WI38 (cell line): ENCODE results near the gene GALK2.
"Not testable (repeated sequence)": the region's sequence is repeated elsewhere in the genome, so short reads cannot be mapped to it uniquely, and the experiment has no call there.

Source experiments
- H3K4me3 ChIP-seq: 2 replicates; pipeline ENCODE4 v1.5.1; 2011; ENCODE audit warnings: low read depth, mild to moderate bottlenecking, control low read depth, low read length
- CTCF ChIP-seq: IDR thresholded peaks from 2 replicates; pipeline ENCODE4 v1.5.1; 2012; ENCODE audit warnings: low read depth, mild to moderate bottlenecking, control low read depth, low read length

GALK2 gene

GRCh38 chr15:49343546-49343945 lies 173.5 kb downstream of the GALK2 start:
- no peak for TF ChIP-seq CTCF

GRCh38 chr15:49354439-49354838 lies 184.4 kb downstream of the GALK2 start:
- H3K4me3 ChIP-seq: not testable (repeated sequence)

More at GRCh38 chr15:49343546-49343945, 173.5 kb downstream of the GALK2 start:
- no peak overlapping the region for H3K4me3 ChIP-seq

GRCh38 chr15:49361370-49361769 lies 191.3 kb downstream of the GALK2 start:
- TF ChIP-seq CTCF: no peak
- H3K4me3 ChIP-seq: no peak overlapping the region

- TF ChIP-seq CTCF: no peak
- no peak overlapping the region for H3K4me3 ChIP-seq
Measured at GRCh38 chr15:49366496-49366895, 196.4 kb downstream of the GALK2 start.

GRCh38 chr15:49370782-49371181 lies 200.7 kb downstream of the GALK2 start:
- no peak for TF ChIP-seq CTCF
- no peak overlapping the region for H3K4me3 ChIP-seq

GRCh38 chr15:49372366-49372765 lies 202.3 kb downstream of the GALK2 start:
- no peak overlapping the region for H3K4me3 ChIP-seq
- no peak for TF ChIP-seq CTCF

GRCh38 chr15:49379996-49380395 lies 209.9 kb downstream of the GALK2 start:
- no peak overlapping the region for H3K4me3 ChIP-seq
- no peak for TF ChIP-seq CTCF

- no peak for TF ChIP-seq CTCF
- no peak overlapping the region for H3K4me3 ChIP-seq
Measured at GRCh38 chr15:49380912-49381311, 210.9 kb downstream of the GALK2 start.
